SK-N-SH (cell line): ENCODE measurements around the gene BTF3L4. TPM values are rescaled to one million over a fixed set of nuclear protein-coding genes. Genes with fewer than 3 reads are reported as not detected.
A peak's percentile ranks its signal among the peaks of the same experiment; 100 is the strongest.

ENCODE experiments used
- CTCF ChIA-PET: fragments of 300-600, 350-600 bp; formaldehyde crosslinking; extraction: SDS; loops from one replicate; lab custom pipeline; 2021; lab: Yijun Ruan, JAX
- POLR2A ChIA-PET: fragments of 350-600 bp; sonication (Branson Sonifier 250); formaldehyde crosslinking; extraction: SDS; loops from one replicate; lab custom pipeline; 2020; ENCODE audit warnings: antibody characterized with exemption, inconsistent platforms; lab: Yijun Ruan, JAX
- DNase-seq: peaks from one replicate; pipeline ENCODE4 v3.0.0; 2012
- H2AFZ ChIP-seq: fragments of 200-600 bp; sonication (generic); 2 replicates; pipeline ENCODE4 v1.8.1; 2016; ENCODE audit warnings: antibody characterized with exemption, mild to moderate bottlenecking, low read depth
- H3F3A ChIP-seq: fragments of 200-600 bp; sonication (generic); replicated peaks from 2 replicates; pipeline ENCODE3; 2016; ENCODE audit warnings: antibody characterized with exemption, mild to moderate bottlenecking; ENCODE audit not compliant: insufficient read depth
- H3K27ac ChIP-seq, 2 experiments: fragments of 200-500 bp in 1 of 2; fragments of 200-600 bp in 1 of 2; sonication (Bioruptor generic) in 1 of 2; sonication (generic), shearing (Covaris generic) in 1 of 2; 2 replicates each; pipeline versions ENCODE4 v1.5.1 to v1.6.1; 2014 to 2016; ENCODE audit warnings: low read depth in 2 of 2, inconsistent platforms in 1 of 2, low read length in 1 of 2, mild to moderate bottlenecking in 1 of 2, mixed read lengths in 1 of 2
- H3K27me3 ChIP-seq: fragments of 200-600 bp; sonication (generic), shearing (Covaris generic); 2 replicates; pipeline ENCODE4 v1.6.1; 2016; ENCODE audit warnings: mixed run types; ENCODE audit not compliant: insufficient read depth
- H3K36me3 ChIP-seq, 2 experiments: fragments of 200-500 bp in 1 of 2; fragments of 200-600 bp in 1 of 2; sonication (Bioruptor generic) in 1 of 2; sonication (generic) in 1 of 2; replicated peaks in 1 of 2; 2 replicates each; pipeline versions ENCODE3 to v1.5.1; 2014 to 2016; ENCODE audit warnings: low read length in 1 of 2, mild to moderate bottlenecking in 1 of 2; ENCODE audit not compliant: insufficient read depth in 2 of 2, control insufficient read depth in 1 of 2
- H3K4me1 ChIP-seq, 2 experiments: fragments of 200-500 bp in 1 of 2; fragments of 200-600 bp in 1 of 2; sonication (Bioruptor generic) in 1 of 2; sonication (generic), shearing (Covaris generic) in 1 of 2; 2 replicates each; pipeline versions ENCODE4 v1.5.1 to v1.6.1; 2014 to 2016; ENCODE audit warnings: low read depth in 1 of 2, low read length in 1 of 2, mixed run types in 1 of 2; ENCODE audit not compliant: insufficient read depth in 2 of 2, control insufficient read depth in 1 of 2
- H3K4me2 ChIP-seq: fragments of 200-600 bp; sonication (generic), shearing (Covaris generic); 2 replicates; pipeline ENCODE4 v1.6.1; 2017; ENCODE audit warnings: mixed run types
- H3K4me3 ChIP-seq, 2 experiments: fragments of 200-500 bp in 1 of 2; fragments of 200-600 bp in 1 of 2; sonication (Bioruptor generic) in 1 of 2; sonication (generic), shearing (Covaris generic) in 1 of 2; 2 replicates each; pipeline versions ENCODE4 v1.5.1 to v1.8.1; 2014 to 2016; ENCODE audit warnings: low read depth in 2 of 2, inconsistent platforms in 1 of 2, low read length in 1 of 2, mild to moderate bottlenecking in 1 of 2, mixed read lengths in 1 of 2, moderate library complexity in 1 of 2
- H3K79me2 ChIP-seq: fragments of 200-600 bp; sonication (generic); 2 replicates; pipeline ENCODE4 v1.8.1; 2017; ENCODE audit warnings: mild to moderate bottlenecking; ENCODE audit not compliant: insufficient read depth
- H3K9ac ChIP-seq: fragments of 200-600 bp; sonication (generic); 2 replicates; pipeline ENCODE4 v1.6.1; 2017; ENCODE audit warnings: mixed run types
- H3K9me2 ChIP-seq: fragments of 200-600 bp; sonication (generic); 2 replicates; pipeline ENCODE4 v1.6.1; 2017; ENCODE audit warnings: mixed run types
- H3K9me3 ChIP-seq: fragments of 200-600 bp; sonication (generic); 2 replicates; pipeline ENCODE4 v1.6.1; 2017; ENCODE audit warnings: mixed run types, mild to moderate bottlenecking, moderate library complexity
- H4K20me1 ChIP-seq: fragments of 200-600 bp; sonication (generic); 2 replicates; pipeline ENCODE4 v1.6.1; 2017; ENCODE audit warnings: mild to moderate bottlenecking, mixed run types; ENCODE audit not compliant: insufficient read depth
- ELF1 ChIP-seq: IDR thresholded peaks from 2 replicates; pipeline ENCODE4 v1.4.0; 2012
- FOSL2 ChIP-seq: IDR thresholded peaks from 2 replicates; pipeline ENCODE4 v1.4.0; 2012; ENCODE audit warnings: low read depth, mild to moderate bottlenecking, moderate library complexity, borderline replicate concordance
- FOXM1 ChIP-seq: IDR thresholded peaks from 2 replicates; pipeline ENCODE4 v1.4.0; 2012; ENCODE audit warnings: low read depth, mild to moderate bottlenecking
- REST ChIP-seq: IDR thresholded peaks from 2 replicates; pipeline ENCODE4 v1.6.1; 2012; ENCODE audit warnings: mild to moderate bottlenecking, low read depth, low read length, moderate library complexity
- TAF1 ChIP-seq: IDR thresholded peaks from 2 replicates; pipeline ENCODE4 v1.6.1; 2012; ENCODE audit warnings: low read depth, mild to moderate bottlenecking, low read length, moderate library complexity, borderline replicate concordance
- ZBTB33 ChIP-seq: IDR thresholded peaks from 2 replicates; pipeline ENCODE4 v1.4.0; 2012; ENCODE audit warnings: low read depth, borderline replicate concordance
- WGBS: methylation state at CpG from one replicate; pipeline ENCODE4 v1.1.6; 2017; ENCODE audit warnings: low lambda C conversion rate; 5-methylcytosine and 5-hydroxymethylcytosine counted together
- polyA plus RNA-seq, 3 experiments: library from polyadenylated mRNA; depleted of rRNA; stranded (reverse); fragments of >200 nt; gene quantifications; 2 replicates each; pipeline ENCODE4 v1.2.3, GENCODE V29; 2012
- TF ChIP-seq, protein P1 (sequence below): IDR thresholded peaks from 2 replicates; pipeline ENCODE4; 2012

The BTF3L4 gene
- polyA plus RNA-seq, 1 of the 3 experiments (the other 2 are of a cell fraction), result 26.1 TPM

GRCh38 chr1:52032124-52032784 is 23.8 kb upstream of the BTF3L4 start:
- TF ChIP-seq ELF1, result no peak
- TF ChIP-seq ZBTB33, result no peak
- no peak for TF ChIP-seq TAF1
- TF ChIP-seq, protein P1, sequence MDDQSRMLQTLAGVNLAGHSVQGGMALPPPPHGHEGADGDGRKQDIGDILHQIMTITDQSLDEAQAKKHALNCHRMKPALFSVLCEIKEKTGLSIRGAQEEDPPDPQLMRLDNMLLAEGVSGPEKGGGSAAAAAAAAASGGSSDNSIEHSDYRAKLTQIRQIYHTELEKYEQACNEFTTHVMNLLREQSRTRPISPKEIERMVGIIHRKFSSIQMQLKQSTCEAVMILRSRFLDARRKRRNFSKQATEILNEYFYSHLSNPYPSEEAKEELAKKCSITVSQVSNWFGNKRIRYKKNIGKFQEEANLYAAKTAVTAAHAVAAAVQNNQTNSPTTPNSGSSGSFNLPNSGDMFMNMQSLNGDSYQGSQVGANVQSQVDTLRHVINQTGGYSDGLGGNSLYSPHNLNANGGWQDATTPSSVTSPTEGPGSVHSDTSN, result no peak
- no peak for TF ChIP-seq FOXM1
- POLR2A ChIA-PET, result interaction anchor here (0.9 to 2.3 kb wide), 3 partner anchors 20 to 24 kb away, joined by 4 to 15 read pairs (median 5); partner anchors contain the start of genes BTF3L4 and TXNDC12
- WGBS, result 38% methylated on average over 5 of the region's 5 CpGs

GRCh38 chr1:52032785-52033131 is 23.3 kb upstream of the BTF3L4 start:
- H3K79me2 ChIP-seq, result peaks cover 48% of the 10 kb centered on the region
- peaks cover 7 to 16% of the 10 kb centered on the region in 2 experiments; a peak in 3 of 4 replicates for H3K4me1 ChIP-seq
- H3F3A ChIP-seq, result peaks cover 11% of the 10 kb centered on the region
- no peaks in the 10 kb centered on the region for H3K9me2 ChIP-seq
- peak overlapping the region; percentile 84 to 86 for H3K4me3 ChIP-seq
- H3K9ac ChIP-seq, result peak overlapping the region; percentile 87
- TF ChIP-seq REST (0 out of 2 replicates have a peak, but pooled peaks have one; percentile 60), FOSL2 (no peak)
- 4% methylated on average over 10 of the region's 24 CpGs for WGBS
- H4K20me1 ChIP-seq, result peaks cover 14% of the 10 kb centered on the region; the same call in 1 of the 2 replicates
- H3K36me3 ChIP-seq, result peaks cover 17 to 23% of the 10 kb centered on the region in 2 experiments
- POLR2A ChIA-PET, result interaction anchor here (0.9 to 2.3 kb wide), 4 partner anchors 9 to 24 kb away, joined by 3 to 15 read pairs (median 4); partner anchors contain the start of genes BTF3L4 and TXNDC12
- H3K4me2 ChIP-seq, result peak overlapping the region; percentile 98
- CTCF ChIA-PET, result interaction anchor here (0.6 to 3.2 kb wide), 3 partner anchors 12 to 265 kb away, joined by 3 to 9 read pairs (median 9); no protein-coding TSS in a partner anchor
- no peaks in the 10 kb centered on the region for H3K27me3 ChIP-seq
- peak; percentile 65 for DNase-seq
- H3K27ac ChIP-seq, result peak overlapping the region; percentile 80 to 85
- no peaks in the 10 kb centered on the region for H3K9me3 ChIP-seq
- H2AFZ ChIP-seq, result no peak overlapping the region

More at GRCh38 chr1:52032124-52032784, 23.8 kb upstream of the BTF3L4 start:
- Histone ChIP-seq H3K36me3 (peaks cover 17 to 24% of the 10 kb centered on the region in 2 experiments), H3K4me3 (peak overlapping the region; percentile 84 to 86), H3F3A (peaks cover 8% of the 10 kb centered on the region), H3K9me2 (no peaks in the 10 kb centered on the region), H3K79me2 (peaks cover 48% of the 10 kb centered on the region), H3K4me2 (peak overlapping the region; percentile 98), H3K9me3 (no peaks in the 10 kb centered on the region), H2AFZ (no peak overlapping the region), H3K4me1 (peaks cover 7 to 16% of the 10 kb centered on the region in 2 experiments; a peak in 3 of 4 replicates), H3K9ac (peak overlapping the region; percentile 87), H4K20me1 (peaks cover 14% of the 10 kb centered on the region; the same call in 1 of the 2 replicates), H3K27me3 (no peaks in the 10 kb centered on the region), H3K27ac (peak overlapping the region in 1 of 2 experiments; percentile 80; a peak in 2 of 4 replicates)
- CTCF ChIA-PET, result interaction anchor here (0.6 to 3.2 kb wide), 4 partner anchors 12 to 264 kb away, joined by 3 to 9 read pairs (median 6); no protein-coding TSS in a partner anchor
- DNase-seq, result no peak
